ENCODE data around the gene AGT.

Gene AGT

GRCh38 chr1:230682882-230683610, 30.9 kb downstream of the AGT start:
- peak; percentile 9 to 60 for DNase-seq (ENCODE audit: low read depth in 2 of 2)
- no peak overlapping the region for H3K4me3 ChIP-seq (replicated peaks in 1 of 2; ENCODE audit: low read depth in 2 of 2, low read length in 2 of 2)
- TF ChIP-seq CTCF (IDR thresholded peaks at IDR 0.05; ENCODE audit: low read depth, low read length) = no peak

GRCh38 chr1:230682274-230682673, 31.6 kb downstream of the AGT start:
- peak in 1 of 2 donors; percentile 25 for DNase-seq (ENCODE audit: low read depth in 2 of 2)
- no peak for TF ChIP-seq CTCF (IDR thresholded peaks at IDR 0.05; ENCODE audit: low read depth, low read length)
- no peak overlapping the region for H3K4me3 ChIP-seq (replicated peaks in 1 of 2; ENCODE audit: low read depth in 2 of 2, low read length in 2 of 2)

GRCh38 chr1:230681599-230681998, 32.3 kb downstream of the AGT start:
- no peak for TF ChIP-seq CTCF (IDR thresholded peaks at IDR 0.05; ENCODE audit: low read depth, low read length)
- DNase-seq (ENCODE audit: low read depth in 2 of 2) = peak; percentile 81 to 83

GRCh38 chr1:230680300-230681025, 33.5 kb downstream of the AGT start:
- DNase-seq (ENCODE audit: low read depth in 2 of 2) = no peak
- TF ChIP-seq CTCF (IDR thresholded peaks at IDR 0.05; ENCODE audit: low read depth, low read length) = no peak
- no peak overlapping the region for H3K4me3 ChIP-seq (replicated peaks in 1 of 2; ENCODE audit: low read depth in 2 of 2, low read length in 2 of 2)

More at GRCh38 chr1:230681599-230681998, 32.3 kb downstream of the AGT start:
- H3K4me3 ChIP-seq (replicated peaks in 1 of 2; ENCODE audit: low read depth in 2 of 2, low read length in 2 of 2) = no peak overlapping the region

GRCh38 chr1:230679825-230680224, 34.1 kb downstream of the AGT start:
- no peak for DNase-seq (ENCODE audit: low read depth in 2 of 2)
- TF ChIP-seq CTCF (IDR thresholded peaks at IDR 0.05; ENCODE audit: low read depth, low read length) = no peak
- no peak overlapping the region for H3K4me3 ChIP-seq (replicated peaks in 1 of 2; ENCODE audit: low read depth in 2 of 2, low read length in 2 of 2)

- no peak overlapping the region for H3K4me3 ChIP-seq (replicated peaks in 1 of 2; ENCODE audit: low read depth in 2 of 2, low read length in 2 of 2)
- DNase-seq (ENCODE audit: low read depth in 2 of 2) = no peak
- no peak for TF ChIP-seq CTCF (IDR thresholded peaks at IDR 0.05; ENCODE audit: low read depth, low read length)
Observed at GRCh38 chr1:230679192-230679591, 34.7 kb downstream of the AGT start.
